Breast epithelium (tissue), 4 donors: ENCODE measurements around the gene BCAS3. TPM values are rescaled to one million over a fixed set of nuclear protein-coding genes. Genes with fewer than 3 reads are reported as not detected.

Experiments used
- DNase-seq, 2 donors: peaks; one replicate each; pipeline ENCODE4 v3.0.0-alpha.2; 2019; ENCODE audit warnings: low spot score in 2 of 2
- H3K27ac ChIP-seq, 2 donors: fragments of 200-600 bp; sonication (generic) in 1 of 2; one replicate each; pipeline ENCODE4 v1.5.1; 2016 to 2019; ENCODE audit warnings: mild to moderate bottlenecking in 1 of 2
- H3K27me3 ChIP-seq, 2 donors: fragments of 200-600 bp; sonication (generic) in 1 of 2; one replicate each; pipeline versions ENCODE4 v1.5.1 to v1.6.0; 2017 to 2019; ENCODE audit warnings: control low read depth in 1 of 2, mild to moderate bottlenecking in 1 of 2
- H3K36me3 ChIP-seq: fragments of 200-600 bp; one replicate; pipeline ENCODE4 v1.5.1; 2019
- H3K4me1 ChIP-seq, 2 donors: fragments of 200-600 bp; sonication (generic); one replicate each; pipeline ENCODE4 v1.5.1; 2016 to 2019; ENCODE audit warnings: control low read depth in 1 of 2
- H3K4me3 ChIP-seq, 3 donors: fragments of 200-600 bp; sonication (generic); 1 replicate in 2 of 3; 2 replicates in 1 of 3; pipeline ENCODE4 v1.5.1; 2016 to 2019; ENCODE audit warnings: mild to moderate bottlenecking in 3 of 3, moderate library complexity in 2 of 3
- H3K9me3 ChIP-seq, 2 donors: fragments of 200-600 bp; sonication (generic) in 1 of 2; one replicate each; pipeline ENCODE4 v1.5.1; 2016 to 2019; ENCODE audit warnings: control low read depth in 1 of 2
- CTCF ChIP-seq, 3 donors: fragments of 450-650 bp; IDR thresholded peaks; one replicate each; pipeline ENCODE4 v1.5.1; 2016 to 2017; ENCODE audit warnings: antibody characterized with exemption in 3 of 3, mild to moderate bottlenecking in 3 of 3, moderate library complexity in 3 of 3
- POLR2A ChIP-seq: fragments of 450-650 bp; IDR thresholded peaks from one replicate; pipeline ENCODE4 v1.6.1; 2016; ENCODE audit warnings: antibody characterized with exemption, mild to moderate bottlenecking, moderate library complexity
- POLR2AphosphoS5 ChIP-seq, 3 donors: sonication (generic); formaldehyde crosslinking; IDR thresholded peaks; one replicate each; pipeline ENCODE4 v1.6.1; 2017; ENCODE audit warnings: antibody characterized with exemption in 3 of 3
- intact Hi-C: fragments of 100-400 bp; cut with DNase I; formaldehyde crosslinking; loops from one replicate; pipeline ENCODE4 v1.15.1; 2023; ENCODE audit warnings: low total_unique reads
- total RNA-seq, 3 donors: library from RNA; depleted of rRNA; stranded (reverse); fragments of >200 nt; gene quantifications; one replicate each; pipeline ENCODE4 v1.1.0, GENCODE V29; 2016

Gene BCAS3
- total RNA-seq, 3 donors from 2014 or later: 30.8 to 47.9 (median 31.2) TPM

GRCh38 chr17:61265397-61265796, 587.7 kb downstream of the BCAS3 start:
- Histone ChIP-seq H3K36me3 (no peaks in the 10 kb centered on the region), H3K4me1 (no peaks in the 10 kb centered on the region), H3K27ac (no peak overlapping the region), H3K27me3 (no peaks in the 10 kb centered on the region), H3K9me3 (no peaks in the 10 kb centered on the region), H3K4me3 (no peak overlapping the region)
- DNase-seq: no peak
- intact Hi-C loops: no loop called here
- no peak for TF ChIP-seq CTCF (IDR thresholded peaks at IDR 0.05)
- TF ChIP-seq POLR2AphosphoS5 (IDR thresholded peaks at IDR 0.05): no peak
- TF ChIP-seq POLR2A: no peak

- intact Hi-C loops: no loop called here
- H3K27me3 ChIP-seq: no peaks in the 10 kb centered on the region
- no peak overlapping the region for H3K4me3 ChIP-seq
- no peak for TF ChIP-seq CTCF (IDR thresholded peaks at IDR 0.05)
- no peak for TF ChIP-seq POLR2A
- H3K4me1 ChIP-seq: no peaks in the 10 kb centered on the region
- DNase-seq: no peak
- no peaks in the 10 kb centered on the region for H3K9me3 ChIP-seq
- no peaks in the 10 kb centered on the region for H3K36me3 ChIP-seq
- H3K27ac ChIP-seq: no peak overlapping the region
Observed at GRCh38 chr17:61267847-61268246, 590.2 kb downstream of the BCAS3 start.

- Histone ChIP-seq H3K4me1 (no peaks in the 10 kb centered on the region), H3K36me3 (no peaks in the 10 kb centered on the region), H3K4me3 (no peak overlapping the region), H3K9me3 (no peaks in the 10 kb centered on the region), H3K27ac (no peak overlapping the region), H3K27me3 (no peaks in the 10 kb centered on the region)
- no peak for TF ChIP-seq POLR2AphosphoS5 (IDR thresholded peaks at IDR 0.05)
- no peak for TF ChIP-seq POLR2A
- no peak for TF ChIP-seq CTCF (IDR thresholded peaks at IDR 0.05)
- intact Hi-C loops: no loop called here
- DNase-seq: no peak
Observed at GRCh38 chr17:61275395-61275794, 597.7 kb downstream of the BCAS3 start.

GRCh38 chr17:61276806-61277205, 599.2 kb downstream of the BCAS3 start:
- DNase-seq: no peak
- TF ChIP-seq CTCF (IDR thresholded peaks at IDR 0.05): no peak
- no peak for TF ChIP-seq POLR2AphosphoS5 (IDR thresholded peaks at IDR 0.05)
- TF ChIP-seq POLR2A: no peak
- Histone ChIP-seq H3K4me3 (no peak overlapping the region), H3K4me1 (no peaks in the 10 kb centered on the region), H3K27me3 (no peaks in the 10 kb centered on the region), H3K9me3 (no peaks in the 10 kb centered on the region), H3K36me3 (no peaks in the 10 kb centered on the region), H3K27ac (no peak overlapping the region)
- intact Hi-C loops: no loop called here

- H3K27me3 ChIP-seq: no peaks in the 10 kb centered on the region
- H3K4me1 ChIP-seq: no peaks in the 10 kb centered on the region
- H3K27ac ChIP-seq: no peak overlapping the region
- H3K36me3 ChIP-seq: no peaks in the 10 kb centered on the region
- no peak overlapping the region for H3K4me3 ChIP-seq
- TF ChIP-seq POLR2AphosphoS5 (IDR thresholded peaks at IDR 0.05) (no peak), POLR2A (no peak), CTCF (IDR thresholded peaks at IDR 0.05) (no peak)
- H3K9me3 ChIP-seq: no peaks in the 10 kb centered on the region
- intact Hi-C loops: no loop called here
- no peak for DNase-seq
Observed at GRCh38 chr17:61279476-61280145, 602.0 kb downstream of the BCAS3 start.
